Kidney glomerular epithelial cell (primary cell): Measurements from ENCODE around the gene KRTAP10-4.
"Not testable (repeated sequence)": the region's sequence is repeated elsewhere in the genome, so short reads cannot be mapped to it uniquely, and the experiment has no call there.

Source experiments
- DNase-seq: peaks from one replicate; lab custom pipeline; 2025; lab: John Stamatoyannopoulos, UW

The KRTAP10-4 gene

DNA sequence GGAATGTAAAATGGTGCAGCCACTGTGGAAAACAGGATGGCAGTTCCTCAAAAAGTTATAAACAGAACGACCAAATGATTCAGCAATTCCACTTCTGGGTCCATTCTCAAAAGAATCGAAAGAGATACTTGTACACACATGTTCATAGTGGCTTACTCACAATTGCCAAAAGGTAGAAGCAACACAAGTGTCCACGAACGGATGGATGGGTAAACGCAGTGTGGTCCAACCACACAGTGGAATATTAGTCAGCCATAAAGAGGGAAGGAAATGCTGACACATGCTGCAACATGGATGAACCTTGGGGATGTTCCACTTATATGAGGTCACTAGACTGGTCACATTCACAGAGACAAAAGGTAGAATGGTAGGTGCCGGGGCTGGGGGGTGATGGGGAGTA is 38.8 kb upstream of the KRTAP10-4 start:
- no peak for DNase-seq

GRCh38 chr21:44535963-44536362 is 37.6 kb upstream of the KRTAP10-4 start:
- DNase-seq: no peak

GRCh38 chr21:44537930-44538911 is 35.3 kb upstream of the KRTAP10-4 start:
- DNase-seq: no peak

DNA sequence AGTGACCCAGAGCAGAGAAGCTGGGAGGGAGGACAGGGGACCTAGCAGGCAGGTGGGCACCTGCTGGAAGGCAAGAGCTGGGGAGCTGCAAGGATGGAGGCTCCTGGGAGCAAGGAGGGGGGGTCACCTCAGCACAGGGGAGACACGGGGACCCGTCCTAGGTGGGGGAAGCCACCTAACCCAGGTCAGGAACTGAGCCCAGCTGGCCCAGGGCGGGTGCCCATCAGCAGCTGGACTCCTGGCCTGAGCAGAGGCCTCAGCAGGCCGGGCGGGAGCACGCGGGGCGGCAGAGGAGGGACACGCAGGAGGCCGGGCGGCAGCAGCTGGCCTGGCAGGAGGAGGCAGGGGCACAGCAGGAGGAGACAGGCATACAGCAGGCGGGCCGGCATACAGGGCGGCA is 34.5 kb upstream of the KRTAP10-4 start:
- DNase-seq: no peak

GRCh38 chr21:44539991-44540666 is 33.4 kb upstream of the KRTAP10-4 start, which contains the start of gene KRTAP10-1:
Gene KRTAP10-1, minus strand, starts transcription at chr21:44540195. Its CDS starts 45 bp downstream, at chr21:44540150.
- no peak for DNase-seq

DNA sequence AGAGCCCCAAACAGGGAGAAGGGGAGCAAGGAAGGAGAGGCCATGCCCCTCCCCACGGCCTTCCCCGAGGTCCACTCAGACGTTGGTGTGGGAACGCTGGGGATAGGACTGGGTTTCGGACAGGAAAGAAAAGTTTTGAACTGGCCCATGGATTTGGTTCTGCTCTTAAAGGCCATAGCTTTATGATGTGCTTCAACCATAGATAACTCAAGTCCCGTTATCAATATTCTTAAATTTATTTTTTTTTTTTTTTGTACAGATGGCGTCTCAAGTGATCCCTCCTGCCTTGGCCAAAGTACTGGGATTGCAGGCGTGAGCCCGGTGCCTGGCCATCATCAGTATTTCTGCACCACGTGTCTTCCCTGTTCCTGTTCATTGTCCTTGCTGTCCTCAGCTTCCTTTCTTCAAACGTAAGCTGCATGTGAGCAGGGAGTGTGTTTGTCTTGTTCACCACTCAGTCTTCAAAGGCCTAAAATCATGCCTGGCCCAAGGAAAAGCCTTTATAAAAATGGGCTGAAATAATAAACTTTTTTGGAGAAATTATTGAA is 32.7 kb upstream of the KRTAP10-4 start:
- no peak for DNase-seq

- no peak for DNase-seq
Observed at GRCh38 chr21:44542716-44543115, 30.8 kb upstream of the KRTAP10-4 start.

DNA sequence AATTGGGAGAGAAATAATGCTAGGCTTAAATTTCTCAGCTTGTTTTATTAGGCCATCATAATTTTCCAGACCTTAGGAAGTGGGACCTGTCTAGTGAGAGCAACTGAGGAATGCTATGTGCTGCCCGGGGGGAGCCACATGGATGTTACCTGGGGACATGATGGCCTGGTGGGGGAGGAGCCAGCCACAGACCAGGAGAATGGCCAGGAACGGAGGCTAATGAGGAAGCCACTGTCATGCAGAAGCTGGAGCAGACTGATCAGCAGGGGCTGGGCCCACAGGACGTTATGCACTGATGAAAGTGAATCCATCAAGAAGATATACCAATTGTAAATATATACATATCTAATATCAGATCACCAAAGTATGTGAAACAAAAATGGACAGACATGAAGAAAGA is 29.0 kb upstream of the KRTAP10-4 start:
- no peak for DNase-seq

DNA sequence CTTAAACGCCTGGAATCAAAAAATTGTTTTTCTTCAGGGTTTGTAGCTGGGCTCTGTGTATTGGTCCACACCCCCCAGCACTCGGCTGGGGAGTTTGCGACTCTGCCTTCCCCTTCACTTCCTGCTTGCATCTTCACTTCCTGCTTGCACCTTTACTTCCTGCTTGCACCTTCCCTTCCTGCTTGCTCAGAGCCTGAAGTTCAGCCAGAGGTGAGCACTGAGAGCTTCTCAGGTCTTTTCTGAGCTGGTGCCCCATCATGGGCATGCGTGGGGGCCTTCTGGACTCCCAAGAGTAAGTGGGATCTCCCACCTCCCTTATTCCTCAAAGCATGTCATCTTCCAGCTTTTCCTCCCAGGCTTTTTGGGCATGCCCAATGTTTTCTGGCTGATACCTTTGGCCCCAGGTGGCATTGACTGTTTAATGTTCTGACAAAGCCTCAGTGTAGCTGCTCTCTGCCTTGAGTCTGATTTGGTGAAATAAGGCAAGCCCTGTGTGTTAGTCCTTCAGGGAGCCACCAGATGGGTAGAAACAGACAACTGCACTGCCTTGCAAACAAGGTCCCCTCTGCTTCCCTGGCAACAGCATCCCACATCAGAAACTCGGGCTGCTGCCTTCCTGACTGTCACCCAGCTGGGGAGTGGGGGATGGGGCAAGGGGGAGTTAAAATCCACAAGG is 25.7 kb upstream of the KRTAP10-4 start:
- DNase-seq: no peak

GRCh38 chr21:44548381-44548780 is 25.1 kb upstream of the KRTAP10-4 start:
- no peak for DNase-seq

DNA sequence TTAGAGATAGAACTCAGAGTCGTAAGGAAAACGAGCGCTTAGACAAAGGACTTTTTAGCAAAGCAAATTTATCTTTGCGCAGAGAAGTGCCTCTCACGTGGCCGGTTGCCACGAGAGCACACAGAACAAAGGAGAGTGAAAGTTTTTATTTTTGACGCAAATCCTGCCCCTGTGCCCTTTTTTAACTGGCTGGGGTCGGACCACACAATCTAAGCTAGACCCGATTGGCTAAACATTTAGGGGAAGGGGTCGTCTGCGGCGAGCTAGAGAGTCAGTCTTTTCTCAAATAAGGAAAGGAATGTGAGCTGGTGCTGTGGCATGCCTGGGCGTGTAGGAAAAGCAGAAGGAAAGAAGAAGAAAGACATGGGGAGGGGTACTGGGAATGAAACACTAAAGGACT is 24.6 kb upstream of the KRTAP10-4 start:
- DNase-seq: no peak

DNA sequence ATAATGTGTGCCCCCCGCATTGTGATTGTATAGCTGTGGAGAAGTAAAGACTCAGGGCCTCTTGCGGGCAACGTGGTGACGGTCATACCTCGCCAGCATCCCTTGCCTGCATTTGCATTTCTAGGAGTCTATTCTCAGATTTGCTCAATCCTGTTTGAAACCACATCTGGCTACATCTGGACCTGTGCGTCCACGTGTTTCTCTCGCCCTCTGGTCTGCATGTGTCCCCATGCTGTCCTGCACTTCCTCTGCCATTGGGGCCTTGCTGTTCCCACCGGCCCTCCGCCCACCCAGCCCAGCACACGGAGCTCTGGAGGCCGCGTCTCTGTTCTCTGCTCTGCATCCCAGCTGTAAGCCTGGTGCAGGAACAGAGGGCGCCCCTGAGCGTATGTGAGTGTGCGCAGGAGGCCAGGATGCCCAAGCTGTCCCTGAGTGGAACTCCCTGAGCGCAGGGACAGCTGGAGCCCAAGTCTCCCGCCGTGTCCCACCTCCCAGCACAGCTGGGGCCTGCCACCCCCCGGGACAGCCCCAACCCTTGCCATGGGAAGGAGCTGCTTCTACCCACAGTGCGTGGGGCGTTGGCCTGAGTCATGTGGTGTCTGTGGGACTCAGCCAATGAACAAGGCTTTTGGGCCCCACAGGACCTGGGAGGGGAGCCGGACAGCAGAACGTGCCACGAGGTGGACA is 23.9 kb upstream of the KRTAP10-4 start:
- DNase-seq: no peak

GRCh38 chr21:44550285-44550684 is 23.2 kb upstream of the KRTAP10-4 start:
- not testable (repeated sequence) for DNase-seq

GRCh38 chr21:44550807-44551206 is 22.7 kb upstream of the KRTAP10-4 start:
- no peak for DNase-seq

DNA sequence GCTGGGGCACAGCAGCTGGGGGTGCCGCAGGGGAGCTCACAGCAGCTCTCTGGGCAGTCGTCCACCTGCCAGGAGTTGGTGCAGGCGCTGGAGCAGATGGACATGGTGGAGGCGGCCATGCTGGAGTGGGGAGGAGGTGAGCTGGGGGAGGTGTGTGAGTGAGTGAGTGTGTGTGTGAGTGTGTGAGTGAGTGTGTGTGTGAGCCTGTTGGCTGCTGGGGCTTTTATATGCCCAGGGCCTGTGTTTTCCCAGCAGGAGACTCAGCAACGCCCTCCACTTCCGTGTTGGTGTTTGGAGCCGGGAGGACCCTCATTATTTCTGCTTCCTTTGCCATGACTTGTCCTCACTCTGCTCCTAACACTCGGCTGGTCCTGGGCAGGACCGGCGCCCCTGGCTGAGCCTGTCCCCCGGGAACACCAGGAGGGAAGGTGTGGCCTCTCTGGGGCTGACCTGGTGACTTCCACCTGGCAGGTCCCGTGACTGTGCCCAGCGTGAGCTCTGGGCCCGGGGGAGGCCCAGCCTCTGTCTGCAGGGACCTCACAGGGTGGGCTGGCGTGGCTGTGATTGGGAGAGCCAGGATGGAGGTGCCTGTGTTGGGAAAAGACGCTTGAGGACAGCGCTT is 22.1 kb upstream of the KRTAP10-4 start, which contains the start of gene KRTAP10-2:
Gene KRTAP10-2 (minus strand): TSS at position 166 of the 622 bp plus-strand sequence. CDS start 47 bp downstream, at position 119.
- no peak for DNase-seq

GRCh38 chr21:44552136-44552535 is 21.4 kb upstream of the KRTAP10-4 start:
- no peak for DNase-seq

DNA sequence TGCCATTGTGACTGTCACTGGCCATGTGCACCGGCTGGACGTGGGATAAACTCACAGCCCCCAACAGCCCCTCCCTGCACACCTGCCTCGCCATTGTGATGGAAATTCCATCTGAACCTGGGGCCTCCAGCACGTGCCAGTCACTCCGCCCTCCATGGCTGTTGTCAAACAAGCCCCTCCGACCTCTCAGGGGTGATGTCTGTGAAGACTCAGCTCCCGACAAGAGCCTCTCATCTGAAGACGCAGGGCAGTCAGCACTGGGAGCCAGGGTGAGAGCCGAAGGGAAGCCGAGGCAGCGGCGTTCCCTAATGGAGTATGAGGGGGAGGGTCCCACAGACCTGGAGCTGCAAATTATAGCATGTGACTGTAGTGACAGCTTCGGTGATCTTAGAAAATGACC is 20.8 kb upstream of the KRTAP10-4 start:
- DNase-seq: no peak

DNA sequence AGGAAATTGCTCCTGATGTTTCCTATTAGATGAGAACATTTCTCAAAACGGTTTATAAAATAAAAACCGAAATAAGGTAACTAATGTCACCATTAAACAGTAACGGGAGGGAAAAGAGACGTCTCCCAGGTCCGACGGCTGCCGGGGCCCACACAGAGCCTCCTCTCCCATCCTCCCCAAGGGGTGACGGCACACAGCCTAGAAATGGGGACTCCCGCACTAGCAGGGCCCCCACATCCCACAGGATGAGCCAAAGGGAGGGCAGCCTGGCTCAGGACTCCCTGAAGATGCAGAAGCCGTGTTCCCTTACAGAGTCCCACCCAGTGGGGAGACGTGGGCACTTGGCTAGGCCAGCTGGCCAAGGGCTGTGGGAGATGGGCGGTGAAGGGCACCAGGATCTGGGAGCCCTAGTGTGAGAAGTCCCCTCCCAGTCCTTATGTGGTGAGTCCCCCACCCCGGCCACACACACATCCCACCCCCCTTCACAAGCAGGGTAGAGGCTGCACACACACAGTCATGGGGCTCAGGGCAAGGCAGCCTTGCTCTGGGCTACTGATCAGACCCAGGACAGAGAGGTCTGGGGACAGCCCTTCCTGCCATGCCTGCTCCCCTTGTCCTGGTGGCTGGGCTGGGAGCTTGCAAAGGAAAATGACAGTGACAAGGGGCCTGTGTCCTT is 18.2 kb upstream of the KRTAP10-4 start:
- DNase-seq: no peak

GRCh38 chr21:44556879-44557278 is 16.6 kb upstream of the KRTAP10-4 start:
- no peak for DNase-seq
